Ishikawa (cell line): ENCODE results near the gene FAM210A.

ENCODE experiments used
- CEBPB ChIP-seq: IDR thresholded peaks from 2 replicates; pipeline ENCODE4 v1.6.1; 2012
- CREB1 ChIP-seq: IDR thresholded peaks from 2 replicates; pipeline ENCODE4 v1.6.1; 2012; ENCODE audit warnings: low read depth
- EGR1 ChIP-seq: IDR thresholded peaks from 2 replicates; pipeline ENCODE4 v1.6.1; 2012
- EP300 ChIP-seq: IDR thresholded peaks from 2 replicates; pipeline ENCODE4 v1.6.1; 2012; ENCODE audit warnings: borderline replicate concordance
- FOXM1 ChIP-seq: IDR thresholded peaks from 2 replicates; pipeline ENCODE4 v1.6.1; 2012; ENCODE audit warnings: low read depth, borderline replicate concordance
- NFIC ChIP-seq: IDR thresholded peaks from 2 replicates; pipeline ENCODE4 v1.6.1; 2012
- RAD21 ChIP-seq: IDR thresholded peaks from 2 replicates; pipeline ENCODE4 v1.6.1; 2012; ENCODE audit warnings: low read depth
- TAF1 ChIP-seq: IDR thresholded peaks from 2 replicates; pipeline ENCODE4 v1.6.1; 2012; ENCODE audit warnings: low read depth, mild to moderate bottlenecking
- TCF12 ChIP-seq: IDR thresholded peaks from 2 replicates; pipeline ENCODE4 v1.6.1; 2012; ENCODE audit warnings: low read depth
- TEAD4 ChIP-seq: IDR thresholded peaks from 2 replicates; pipeline ENCODE4 v1.6.1; 2012
- YY1 ChIP-seq: IDR thresholded peaks from 2 replicates; pipeline ENCODE4 v1.6.1; 2012; ENCODE audit warnings: low read depth
- ZBTB7A ChIP-seq: IDR thresholded peaks from 2 replicates; pipeline ENCODE4 v1.6.1; 2012; ENCODE audit warnings: low read depth
- TF ChIP-seq, protein P1 (sequence below): IDR thresholded peaks from 2 replicates; pipeline ENCODE4 v1.6.1; 2012
- TF ChIP-seq, protein P2 (sequence below): IDR thresholded peaks from 2 replicates; pipeline ENCODE4 v1.6.1; 2012
- TF ChIP-seq, protein P3 (sequence below): IDR thresholded peaks from 2 replicates; pipeline ENCODE4 v1.6.1; 2012; ENCODE audit warnings: low read depth, mild to moderate bottlenecking

FAM210A gene

DNA sequence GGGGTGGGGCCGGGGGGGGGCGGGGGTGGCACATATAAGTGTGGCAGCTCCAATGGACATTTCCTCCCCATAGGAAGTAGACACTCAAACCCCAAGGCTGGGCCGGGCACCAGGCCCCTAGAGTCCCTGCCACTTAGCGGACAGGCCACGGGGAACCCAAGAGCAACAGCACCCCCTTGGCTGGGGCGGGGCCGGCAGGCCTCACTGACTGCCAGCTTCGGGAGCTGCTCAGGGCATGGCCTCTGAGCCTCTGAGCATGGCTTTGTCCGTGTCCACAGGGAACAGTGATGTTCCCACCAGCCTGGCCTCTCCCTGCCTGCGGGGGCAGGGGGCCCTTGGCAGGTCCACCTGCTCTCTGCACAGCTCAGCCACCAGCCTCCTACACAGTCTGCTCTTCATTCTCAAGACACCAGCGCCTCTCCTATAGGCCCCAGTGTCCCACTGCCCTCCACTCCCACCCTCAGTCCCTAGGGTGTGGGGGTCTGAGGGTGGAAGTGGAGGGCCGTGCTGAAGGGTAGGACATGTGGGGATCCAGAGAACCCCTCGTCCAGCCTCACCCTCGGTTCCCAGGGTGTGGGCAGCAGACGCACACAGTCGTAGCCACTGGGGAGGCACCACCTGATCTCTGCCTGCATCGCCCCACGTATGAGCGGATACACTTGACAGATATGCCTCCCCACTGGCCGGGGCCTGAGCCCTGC is 106.7 kb downstream of the FAM210A start:
- TF ChIP-seq CREB1: no peak
- TF ChIP-seq FOXM1: no peak
- no peak for TF ChIP-seq TCF12
- no peak for TF ChIP-seq TAF1
- TF ChIP-seq ZBTB7A: no peak
- no peak for TF ChIP-seq EP300
- no peak for TF ChIP-seq RAD21
- TF ChIP-seq CEBPB: no peak
- TF ChIP-seq, protein P1, sequence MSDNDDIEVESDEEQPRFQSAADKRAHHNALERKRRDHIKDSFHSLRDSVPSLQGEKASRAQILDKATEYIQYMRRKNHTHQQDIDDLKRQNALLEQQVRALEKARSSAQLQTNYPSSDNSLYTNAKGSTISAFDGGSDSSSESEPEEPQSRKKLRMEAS: no peak
- TF ChIP-seq NFIC: no peak

DNA sequence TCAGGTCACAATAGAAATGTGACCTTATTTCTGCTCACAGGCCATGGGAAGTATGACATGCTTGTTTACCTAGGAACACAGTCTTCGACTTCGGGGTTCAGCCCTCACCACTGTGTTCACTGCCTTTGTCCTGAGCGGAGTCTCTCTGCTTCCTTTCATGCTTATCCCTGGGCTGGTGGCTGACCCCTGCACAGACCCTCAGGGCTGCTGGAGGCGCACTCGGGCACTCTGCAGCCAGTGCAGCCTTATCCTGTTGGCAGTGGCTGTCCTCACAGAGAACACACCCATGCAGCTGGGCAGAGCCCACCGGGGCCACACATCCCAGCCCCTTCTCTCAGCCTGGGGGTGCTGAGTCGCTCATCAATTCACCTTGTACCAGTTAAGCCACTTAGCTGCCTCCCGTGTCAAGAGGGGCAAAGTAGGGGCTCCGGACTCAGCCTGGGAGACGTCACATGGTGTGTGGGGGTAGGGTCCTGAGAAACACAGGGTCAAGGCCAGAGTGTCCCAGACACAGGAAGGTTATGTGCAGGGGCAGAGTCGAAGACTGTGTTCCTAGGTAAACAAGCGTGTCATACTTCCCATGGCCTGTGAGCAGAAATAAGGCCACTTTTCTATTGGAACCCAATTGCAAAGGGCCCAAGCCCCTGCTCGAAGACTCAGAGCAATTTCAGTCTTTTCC is 107.5 kb downstream of the FAM210A start:
- TF ChIP-seq CREB1 (no peak), CEBPB (no peak), TCF12 (no peak), YY1 (no peak)

DNA sequence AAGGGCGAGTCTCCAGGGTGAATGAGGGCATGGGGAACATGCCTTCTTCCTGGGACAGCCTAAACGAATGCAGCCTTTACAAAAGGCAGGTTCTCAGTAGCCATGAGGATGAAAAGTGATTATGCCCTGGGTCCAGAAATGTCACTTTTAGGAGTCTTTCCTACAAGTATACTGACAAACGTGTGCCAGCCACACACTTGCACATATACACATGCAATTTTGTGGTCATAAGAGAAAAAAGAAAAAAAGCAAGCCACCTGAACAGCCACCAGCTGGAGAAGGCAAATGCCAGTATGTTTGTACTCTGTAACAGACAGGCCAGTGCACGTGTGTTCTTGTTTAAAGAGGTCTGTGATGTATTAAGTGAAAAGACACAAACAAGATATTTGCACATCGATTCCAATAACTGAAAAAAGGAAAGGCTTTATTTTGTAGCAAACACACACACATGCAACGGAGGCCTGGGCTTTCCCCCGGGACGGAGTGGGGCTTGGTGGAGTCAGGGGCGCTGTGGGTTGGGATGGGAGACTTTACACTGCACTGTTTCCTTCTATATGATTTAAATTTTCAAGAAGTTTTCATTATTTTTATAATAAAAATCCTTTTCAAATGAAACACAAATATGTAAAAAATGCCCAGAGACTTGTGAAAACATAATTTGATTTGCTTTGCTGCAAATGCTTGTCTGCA is 108.4 kb downstream of the FAM210A start:
- no peak for TF ChIP-seq CREB1
- TF ChIP-seq EGR1: no peak
- TF ChIP-seq TEAD4: no peak
- TF ChIP-seq, protein P2, sequence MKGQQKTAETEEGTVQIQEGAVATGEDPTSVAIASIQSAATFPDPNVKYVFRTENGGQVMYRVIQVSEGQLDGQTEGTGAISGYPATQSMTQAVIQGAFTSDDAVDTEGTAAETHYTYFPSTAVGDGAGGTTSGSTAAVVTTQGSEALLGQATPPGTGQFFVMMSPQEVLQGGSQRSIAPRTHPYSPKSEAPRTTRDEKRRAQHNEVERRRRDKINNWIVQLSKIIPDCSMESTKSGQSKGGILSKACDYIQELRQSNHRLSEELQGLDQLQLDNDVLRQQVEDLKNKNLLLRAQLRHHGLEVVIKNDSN: no peak
- TF ChIP-seq FOXM1: no peak
- TF ChIP-seq TCF12: no peak
- TF ChIP-seq RAD21: no peak
- TF ChIP-seq, protein P3, sequence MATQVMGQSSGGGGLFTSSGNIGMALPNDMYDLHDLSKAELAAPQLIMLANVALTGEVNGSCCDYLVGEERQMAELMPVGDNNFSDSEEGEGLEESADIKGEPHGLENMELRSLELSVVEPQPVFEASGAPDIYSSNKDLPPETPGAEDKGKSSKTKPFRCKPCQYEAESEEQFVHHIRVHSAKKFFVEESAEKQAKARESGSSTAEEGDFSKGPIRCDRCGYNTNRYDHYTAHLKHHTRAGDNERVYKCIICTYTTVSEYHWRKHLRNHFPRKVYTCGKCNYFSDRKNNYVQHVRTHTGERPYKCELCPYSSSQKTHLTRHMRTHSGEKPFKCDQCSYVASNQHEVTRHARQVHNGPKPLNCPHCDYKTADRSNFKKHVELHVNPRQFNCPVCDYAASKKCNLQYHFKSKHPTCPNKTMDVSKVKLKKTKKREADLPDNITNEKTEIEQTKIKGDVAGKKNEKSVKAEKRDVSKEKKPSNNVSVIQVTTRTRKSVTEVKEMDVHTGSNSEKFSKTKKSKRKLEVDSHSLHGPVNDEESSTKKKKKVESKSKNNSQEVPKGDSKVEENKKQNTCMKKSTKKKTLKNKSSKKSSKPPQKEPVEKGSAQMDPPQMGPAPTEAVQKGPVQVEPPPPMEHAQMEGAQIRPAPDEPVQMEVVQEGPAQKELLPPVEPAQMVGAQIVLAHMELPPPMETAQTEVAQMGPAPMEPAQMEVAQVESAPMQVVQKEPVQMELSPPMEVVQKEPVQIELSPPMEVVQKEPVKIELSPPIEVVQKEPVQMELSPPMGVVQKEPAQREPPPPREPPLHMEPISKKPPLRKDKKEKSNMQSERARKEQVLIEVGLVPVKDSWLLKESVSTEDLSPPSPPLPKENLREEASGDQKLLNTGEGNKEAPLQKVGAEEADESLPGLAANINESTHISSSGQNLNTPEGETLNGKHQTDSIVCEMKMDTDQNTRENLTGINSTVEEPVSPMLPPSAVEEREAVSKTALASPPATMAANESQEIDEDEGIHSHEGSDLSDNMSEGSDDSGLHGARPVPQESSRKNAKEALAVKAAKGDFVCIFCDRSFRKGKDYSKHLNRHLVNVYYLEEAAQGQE: no peak
- no peak for TF ChIP-seq YY1
- no peak for TF ChIP-seq EP300
- TF ChIP-seq CEBPB: no peak
- no peak for TF ChIP-seq NFIC
- no peak for TF ChIP-seq TAF1
- TF ChIP-seq, protein P1: no peak
- TF ChIP-seq ZBTB7A: no peak

DNA sequence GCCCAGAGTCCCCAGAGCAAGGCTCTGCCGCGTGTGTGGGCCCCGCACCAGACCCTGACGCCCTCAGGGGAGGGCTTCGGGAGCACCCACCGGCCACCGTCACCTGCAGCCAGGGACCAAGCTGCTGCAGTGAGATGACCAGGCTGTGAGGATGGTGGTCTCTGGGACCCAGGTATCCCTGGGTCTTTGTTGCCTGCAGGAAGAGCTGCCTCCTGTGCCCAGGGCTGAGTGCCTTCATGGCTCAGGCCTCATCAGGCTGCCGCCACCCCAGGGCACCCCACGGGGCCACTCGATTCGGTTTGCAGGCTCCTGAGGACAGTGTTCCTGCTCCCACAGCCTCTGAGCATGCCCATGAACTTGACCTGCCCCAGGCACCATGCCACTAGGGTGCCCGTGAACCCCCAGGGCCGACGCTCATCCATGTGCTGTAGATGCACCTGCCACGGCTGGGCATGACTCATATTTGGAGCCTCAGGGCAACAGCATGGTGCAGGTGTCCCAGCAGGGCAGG is 109.8 kb downstream of the FAM210A start:
- TF ChIP-seq RAD21: no peak
- TF ChIP-seq ZBTB7A: no peak
- TF ChIP-seq CEBPB: no peak
- no peak for TF ChIP-seq TAF1
- TF ChIP-seq CREB1: no peak
- TF ChIP-seq NFIC: no peak
- TF ChIP-seq FOXM1: no peak
- TF ChIP-seq, protein P2: no peak
- no peak for TF ChIP-seq YY1
- TF ChIP-seq TCF12: no peak

DNA sequence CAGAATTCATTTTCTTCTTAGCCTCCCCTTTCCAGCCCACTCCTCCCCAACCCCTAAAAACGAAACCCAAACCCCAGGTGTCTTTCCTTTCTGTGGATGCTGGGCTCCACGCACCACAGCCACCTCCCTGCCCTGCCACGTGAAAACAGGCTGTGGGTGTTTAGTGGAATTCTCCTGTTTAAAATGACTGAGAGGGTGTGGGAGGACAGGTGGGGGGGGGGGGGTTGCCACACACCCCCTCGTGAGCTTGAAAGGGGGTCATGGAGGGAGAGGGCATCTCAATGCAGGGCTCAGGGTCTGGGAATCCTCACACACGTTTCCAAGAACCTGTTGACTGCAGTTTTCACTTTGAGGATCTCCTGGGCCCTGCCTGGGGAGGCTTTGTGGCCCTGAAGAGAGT is 110.3 kb downstream of the FAM210A start:
- TF ChIP-seq CEBPB: no peak
- TF ChIP-seq EGR1: no peak
- TF ChIP-seq TCF12: no peak
- TF ChIP-seq, protein P3: no peak
- no peak for TF ChIP-seq CREB1
- TF ChIP-seq TEAD4: no peak
- TF ChIP-seq ZBTB7A: no peak
- TF ChIP-seq, protein P1: no peak
- TF ChIP-seq RAD21: no peak
- no peak for TF ChIP-seq FOXM1
- no peak for TF ChIP-seq TAF1
- TF ChIP-seq, protein P2: no peak
- no peak for TF ChIP-seq YY1
- TF ChIP-seq NFIC: no peak
- no peak for TF ChIP-seq EP300
